ENCODE results near the gene CNTNAP2.

DNA sequence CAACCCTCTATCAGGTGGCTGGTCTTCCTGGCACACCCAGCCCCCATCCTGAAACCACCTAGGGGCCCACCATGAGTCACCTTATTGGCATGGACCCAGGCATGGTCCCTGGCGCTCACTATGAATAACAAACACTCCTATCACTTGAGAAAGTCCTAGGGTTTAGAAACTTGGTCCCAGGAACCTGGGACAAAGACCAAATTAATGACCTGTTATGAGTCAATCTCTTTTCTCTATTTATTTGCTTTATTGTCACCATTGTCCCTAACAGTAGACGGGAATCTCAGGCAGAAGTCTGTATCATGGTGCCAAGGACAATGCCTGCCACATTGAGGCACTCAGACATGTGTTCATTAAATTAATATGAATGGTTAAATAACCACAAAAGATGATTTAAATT is 1874.3 kb downstream of the CNTNAP2 start:
- TF ChIP-seq POLR2A (IDR thresholded peaks at IDR 0.05): no peak
- TF ChIP-seq, protein P1, sequence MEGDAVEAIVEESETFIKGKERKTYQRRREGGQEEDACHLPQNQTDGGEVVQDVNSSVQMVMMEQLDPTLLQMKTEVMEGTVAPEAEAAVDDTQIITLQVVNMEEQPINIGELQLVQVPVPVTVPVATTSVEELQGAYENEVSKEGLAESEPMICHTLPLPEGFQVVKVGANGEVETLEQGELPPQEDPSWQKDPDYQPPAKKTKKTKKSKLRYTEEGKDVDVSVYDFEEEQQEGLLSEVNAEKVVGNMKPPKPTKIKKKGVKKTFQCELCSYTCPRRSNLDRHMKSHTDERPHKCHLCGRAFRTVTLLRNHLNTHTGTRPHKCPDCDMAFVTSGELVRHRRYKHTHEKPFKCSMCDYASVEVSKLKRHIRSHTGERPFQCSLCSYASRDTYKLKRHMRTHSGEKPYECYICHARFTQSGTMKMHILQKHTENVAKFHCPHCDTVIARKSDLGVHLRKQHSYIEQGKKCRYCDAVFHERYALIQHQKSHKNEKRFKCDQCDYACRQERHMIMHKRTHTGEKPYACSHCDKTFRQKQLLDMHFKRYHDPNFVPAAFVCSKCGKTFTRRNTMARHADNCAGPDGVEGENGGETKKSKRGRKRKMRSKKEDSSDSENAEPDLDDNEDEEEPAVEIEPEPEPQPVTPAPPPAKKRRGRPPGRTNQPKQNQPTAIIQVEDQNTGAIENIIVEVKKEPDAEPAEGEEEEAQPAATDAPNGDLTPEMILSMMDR (IDR thresholded peaks at IDR 0.05): no peak

Measured in heart left ventricle (tissue), 13 donors.